Kasumi-1 (cell line): ENCODE results near the gene PFKP.
"Not testable (repeated sequence)": the region's sequence is repeated elsewhere in the genome, so short reads cannot be mapped to it uniquely, and the experiment has no call there.

Experiments used
- DNase-seq, 2 experiments: peaks; one replicate each; lab custom pipeline; 2025; lab: John Stamatoyannopoulos, UW

Gene PFKP

GRCh38 chr10:3099291-3100092 lies 32.1 kb downstream of the PFKP start:
- DNase-seq = no peak

GRCh38 chr10:3100093-3100792 lies 32.9 kb downstream of the PFKP start:
- no peak for DNase-seq

GRCh38 chr10:3100856-3101640 lies 33.7 kb downstream of the PFKP start:
- no peak for DNase-seq

- DNase-seq = no peak
These were observed 35.5 kb downstream of the PFKP start for GRCh38 chr10:3102720-3103427.

GRCh38 chr10:3103646-3104045 lies 36.3 kb downstream of the PFKP start:
- no peak for DNase-seq

- no peak for DNase-seq
These were observed 37.0 kb downstream of the PFKP start for GRCh38 chr10:3104251-3104918.

- no peak for DNase-seq
These were observed 37.8 kb downstream of the PFKP start for GRCh38 chr10:3105166-3105565.

GRCh38 chr10:3105905-3106304 lies 38.6 kb downstream of the PFKP start:
- no peak for DNase-seq

GRCh38 chr10:3106328-3106727 lies 39.0 kb downstream of the PFKP start:
- DNase-seq = not testable (repeated sequence)

- no peak for DNase-seq
These were observed 39.6 kb downstream of the PFKP start for GRCh38 chr10:3106928-3107425.

- no peak for DNase-seq
These were observed 40.1 kb downstream of the PFKP start for GRCh38 chr10:3107426-3107961.

GRCh38 chr10:3108033-3108432 lies 40.7 kb downstream of the PFKP start:
- DNase-seq = no peak

GRCh38 chr10:3108575-3109105 lies 41.3 kb downstream of the PFKP start:
- DNase-seq = no peak

GRCh38 chr10:3109196-3109595 lies 41.8 kb downstream of the PFKP start:
- DNase-seq = no peak

GRCh38 chr10:3109633-3110032 lies 42.3 kb downstream of the PFKP start:
- no peak for DNase-seq

- DNase-seq = no peak
These were observed 43.7 kb downstream of the PFKP start for GRCh38 chr10:3110782-3111620.

- no peak for DNase-seq
These were observed 44.3 kb downstream of the PFKP start for GRCh38 chr10:3111621-3112163.

- DNase-seq = no peak
These were observed 46.0 kb downstream of the PFKP start for GRCh38 chr10:3113343-3113720.

- no peak for DNase-seq
These were observed 48.3 kb downstream of the PFKP start for GRCh38 chr10:3115685-3116084.
